ENCODE results near the gene NINJ2. TPM values are rescaled to one million over a fixed set of nuclear protein-coding genes. Genes with fewer than 3 reads are reported as not detected.
A peak's percentile ranks its signal among the peaks of the same experiment; 100 is the strongest.

NINJ2 gene
- total RNA-seq, 4 donors from 2014 or later = 7.6 to 20.9 (median 12.6) TPM

DNA sequence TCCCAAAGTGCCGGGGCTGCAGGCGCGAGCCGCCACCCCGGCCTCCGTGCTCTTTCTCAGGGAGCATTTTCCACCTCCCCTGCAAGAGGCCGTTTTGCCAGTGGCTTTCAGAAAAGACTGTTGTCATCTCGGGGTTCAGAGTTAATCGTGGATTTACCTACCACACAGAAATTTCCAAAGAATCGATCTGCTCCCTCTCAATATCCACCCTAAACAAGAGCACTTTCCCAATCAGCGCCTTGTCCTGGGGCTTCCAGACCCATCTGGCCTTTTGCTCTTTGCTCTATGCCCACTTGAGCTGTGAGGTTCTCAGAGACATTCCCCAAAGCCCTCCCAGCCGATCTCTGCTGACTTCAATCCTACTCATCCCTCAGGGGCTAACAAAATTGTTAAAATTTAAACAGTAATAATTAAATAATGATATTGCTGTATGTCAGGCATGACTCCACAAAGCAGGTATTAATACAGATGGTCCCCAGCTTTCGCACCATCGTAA, 86.6 kb downstream of the NINJ2 start:
- WGBS = 90% methylated on average over 14 of the region's 14 CpGs
- DNase-seq (ENCODE audit: low spot score in 2 of 2) = peak in 1 of 2 donors; percentile 41
- H3K4me1 ChIP-seq = peaks cover 61% of the 10 kb centered on the region
- H3K36me3 ChIP-seq = no peaks in the 10 kb centered on the region
- TF ChIP-seq POLR2AphosphoS5 (IDR thresholded peaks at IDR 0.05) (no peak), EP300 (IDR thresholded peaks at IDR 0.05) (no peak), POLR2A (IDR thresholded peaks at IDR 0.05) (no peak)
- TF ChIP-seq, protein P1, sequence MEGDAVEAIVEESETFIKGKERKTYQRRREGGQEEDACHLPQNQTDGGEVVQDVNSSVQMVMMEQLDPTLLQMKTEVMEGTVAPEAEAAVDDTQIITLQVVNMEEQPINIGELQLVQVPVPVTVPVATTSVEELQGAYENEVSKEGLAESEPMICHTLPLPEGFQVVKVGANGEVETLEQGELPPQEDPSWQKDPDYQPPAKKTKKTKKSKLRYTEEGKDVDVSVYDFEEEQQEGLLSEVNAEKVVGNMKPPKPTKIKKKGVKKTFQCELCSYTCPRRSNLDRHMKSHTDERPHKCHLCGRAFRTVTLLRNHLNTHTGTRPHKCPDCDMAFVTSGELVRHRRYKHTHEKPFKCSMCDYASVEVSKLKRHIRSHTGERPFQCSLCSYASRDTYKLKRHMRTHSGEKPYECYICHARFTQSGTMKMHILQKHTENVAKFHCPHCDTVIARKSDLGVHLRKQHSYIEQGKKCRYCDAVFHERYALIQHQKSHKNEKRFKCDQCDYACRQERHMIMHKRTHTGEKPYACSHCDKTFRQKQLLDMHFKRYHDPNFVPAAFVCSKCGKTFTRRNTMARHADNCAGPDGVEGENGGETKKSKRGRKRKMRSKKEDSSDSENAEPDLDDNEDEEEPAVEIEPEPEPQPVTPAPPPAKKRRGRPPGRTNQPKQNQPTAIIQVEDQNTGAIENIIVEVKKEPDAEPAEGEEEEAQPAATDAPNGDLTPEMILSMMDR (IDR thresholded peaks at IDR 0.05) = no peak
- peak overlapping the region; percentile 90 for H3K27ac ChIP-seq
- H3K4me3 ChIP-seq = peak overlapping the region; percentile 3
- H3K9me3 ChIP-seq = no peaks in the 10 kb centered on the region
- no peaks in the 10 kb centered on the region for H3K27me3 ChIP-seq

DNA sequence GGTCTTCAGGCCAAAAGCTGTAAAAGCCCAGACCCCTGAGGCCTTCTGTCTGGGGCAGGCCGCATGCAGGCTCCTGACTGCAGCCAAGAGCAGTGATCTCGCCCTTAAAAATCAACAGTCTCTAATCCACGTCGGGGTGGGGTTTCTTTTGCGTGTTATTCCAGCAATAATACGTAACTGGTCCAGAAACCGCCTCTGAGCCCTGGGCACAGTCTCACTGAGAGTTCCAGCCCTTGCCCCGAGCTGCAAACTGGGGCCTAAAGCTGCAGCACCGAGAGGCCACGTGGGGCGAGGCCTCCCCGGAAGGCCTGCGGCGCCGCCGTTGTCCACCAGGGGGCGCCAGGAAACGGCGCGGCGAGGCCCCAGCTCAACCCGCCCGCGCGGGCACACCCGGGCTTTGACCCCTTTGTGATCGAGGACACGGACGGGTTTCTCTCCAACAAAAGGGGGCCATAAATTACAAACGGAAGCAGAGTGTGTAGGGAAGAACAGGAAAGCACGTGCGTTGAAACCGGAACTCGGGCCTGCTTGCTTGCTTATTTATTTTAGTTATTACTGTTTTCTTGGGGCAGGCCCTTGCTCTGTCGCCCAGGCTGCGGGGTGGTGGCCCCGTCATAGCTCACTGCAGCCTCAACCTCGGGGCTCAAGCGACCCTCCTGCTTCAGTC, 87.2 kb downstream of the NINJ2 start:
- Histone ChIP-seq H3K36me3 (no peaks in the 10 kb centered on the region), H3K27ac (peak overlapping the region; percentile 90), H3K27me3 (no peaks in the 10 kb centered on the region), H3K4me3 (peak overlapping the region; percentile 3), H3K9me3 (no peaks in the 10 kb centered on the region), H3K4me1 (peaks cover 67% of the 10 kb centered on the region)
- DNase-seq (ENCODE audit: low spot score in 2 of 2) = peak; percentile 83 to 87
- WGBS = 6% methylated on average over 35 of the region's 39 CpGs
- TF ChIP-seq POLR2AphosphoS5 (IDR thresholded peaks at IDR 0.05) (peak in 2 of 3 donors; percentile 59 to 92), POLR2A (IDR thresholded peaks at IDR 0.05) (no peak), EP300 (IDR thresholded peaks at IDR 0.05) (no peak)
- TF ChIP-seq, protein P1 (IDR thresholded peaks at IDR 0.05) = peak; percentile 99 to 100

GRCh38 chr12:575129-575502, 88.1 kb downstream of the NINJ2 start:
- peak in 1 of 2 donors; percentile 73 for DNase-seq (ENCODE audit: low spot score in 2 of 2)
- no peaks in the 10 kb centered on the region for H3K36me3 ChIP-seq
- H3K4me3 ChIP-seq = no peak overlapping the region
- peak overlapping the region; percentile 90 for H3K27ac ChIP-seq
- 49% methylated on average over 7 of the region's 7 CpGs for whole genome bisulfite sequencing
- no peaks in the 10 kb centered on the region for H3K27me3 ChIP-seq
- TF ChIP-seq, protein P1 (IDR thresholded peaks at IDR 0.05) = no peak
- no peaks in the 10 kb centered on the region for H3K9me3 ChIP-seq
- H3K4me1 ChIP-seq = peaks cover 77% of the 10 kb centered on the region

DNA sequence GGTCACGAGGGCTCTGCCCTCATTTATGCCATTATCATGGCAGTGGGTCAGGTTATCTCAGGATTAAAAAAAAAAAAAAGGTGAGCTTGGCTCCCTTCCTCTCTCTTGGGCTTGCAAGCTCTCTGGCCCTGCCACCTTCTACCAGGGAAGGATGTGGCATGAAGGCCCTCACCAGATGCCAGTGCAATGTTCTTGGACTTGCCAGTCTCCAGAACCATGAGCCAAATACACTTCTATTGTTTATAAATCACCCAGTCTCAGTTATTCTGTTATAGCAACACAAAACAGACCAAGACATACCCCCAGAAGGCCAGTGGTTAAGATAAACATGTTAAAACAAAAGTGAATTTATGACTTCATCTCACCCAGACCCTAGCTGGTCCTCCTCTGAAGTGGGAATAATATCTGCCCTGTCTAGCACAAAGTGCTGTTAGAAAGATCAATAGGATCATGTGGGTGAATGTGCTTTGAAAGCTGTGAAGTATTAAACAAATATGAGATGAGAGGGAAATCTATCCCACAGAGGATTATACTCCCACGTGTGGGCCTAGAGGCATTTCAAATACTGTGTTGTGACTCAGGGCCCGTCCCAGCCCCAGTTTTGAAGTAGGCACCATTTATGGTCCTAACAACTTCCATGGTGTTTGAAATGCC, 88.6 kb downstream of the NINJ2 start:
- Histone ChIP-seq H3K27ac (peak overlapping the region; percentile 90), H3K36me3 (no peaks in the 10 kb centered on the region), H3K4me3 (no peak overlapping the region), H3K4me1 (peaks cover 76% of the 10 kb centered on the region), H3K27me3 (no peaks in the 10 kb centered on the region), H3K9me3 (no peaks in the 10 kb centered on the region)
- WGBS = 52% methylated on average over 3 of the region's 3 CpGs
- peak in 1 of 2 donors; percentile 13 for DNase-seq (ENCODE audit: low spot score in 2 of 2)
- TF ChIP-seq, protein P1 (IDR thresholded peaks at IDR 0.05) = no peak
- TF ChIP-seq POLR2A (IDR thresholded peaks at IDR 0.05) (no peak), EP300 (IDR thresholded peaks at IDR 0.05) (no peak), POLR2AphosphoS5 (IDR thresholded peaks at IDR 0.05) (no peak)

- 74% methylated on average over 5 of the region's 5 CpGs for WGBS
- peak in 1 of 2 donors; percentile 24 for DNase-seq (ENCODE audit: low spot score in 2 of 2)
- H3K36me3 ChIP-seq = no peaks in the 10 kb centered on the region
- no peak overlapping the region for H3K4me3 ChIP-seq
- TF ChIP-seq POLR2AphosphoS5 (IDR thresholded peaks at IDR 0.05) (no peak), POLR2A (IDR thresholded peaks at IDR 0.05) (no peak), EP300 (IDR thresholded peaks at IDR 0.05) (no peak)
- TF ChIP-seq, protein P1 (IDR thresholded peaks at IDR 0.05) = no peak
- no peaks in the 10 kb centered on the region for H3K27me3 ChIP-seq
- no peaks in the 10 kb centered on the region for H3K9me3 ChIP-seq
- peak overlapping the region; percentile 90 for H3K27ac ChIP-seq
- H3K4me1 ChIP-seq = peaks cover 69% of the 10 kb centered on the region
Observed at GRCh38 chr12:573232-573631, 90.0 kb downstream of the NINJ2 start.
